ENCODE results near the gene PYURF.

GRCh38 chr4:88478247-88478646 is 45.3 kb downstream of the PYURF start:
- TF ChIP-seq CTCF (conservative IDR thresholded peaks at IDR 0.05; ENCODE audit: low read depth, low read length) = no peak
- TF ChIP-seq EZH2 (IDR thresholded peaks at IDR 0.05; ENCODE audit: borderline replicate concordance, low read depth, low read length, poor library complexity, severe bottlenecking) = no peak

All from A673 (cell line).